Spinal cord (tissue), 4 donors: Measurements from ENCODE around the gene TMEM63B. TPM values are rescaled to one million over a fixed set of nuclear protein-coding genes. Genes with fewer than 3 reads are reported as not detected.

Experiments used
- polyA plus RNA-seq, 2 donors: library from polyadenylated mRNA; unstranded; fragments of 120-200 nt; gene quantifications; one replicate each; pipeline ENCODE4 v1.2.1, GENCODE V29; 2013; ENCODE audit not compliant: insufficient read length in 2 of 2
- total RNA-seq, 2 donors: library from RNA; depleted of rRNA in 1 of 2; stranded (reverse); fragments of 120-200 nt in 1 of 2; fragments of >200 nt in 1 of 2; gene quantifications; one replicate each; pipeline versions ENCODE4 v1.2.3 to v1.2.4, GENCODE V29; 2013 to 2014

The TMEM63B gene
- total and polyA plus RNA-seq, 4 donors = 29.2 to 104 (median 67.0) TPM

Other genes with a start within 250 kb of the TMEM63B start
- gene MRPL14, start 102 bp upstream of the TMEM63B start, total RNA-seq = 10 to 100 TPM; 32.1 to 53.1 TPM
- 10 to 100 TPM; 34.6 to 38.3 TPM for gene MRPL14, start 102 bp upstream of the TMEM63B start, polyA plus RNA-seq
- gene CAPN11, start 31.3 kb downstream of the TMEM63B start, total RNA-seq = under 1 TPM; 0.17 to 0.20 TPM
- gene CAPN11, start 31.3 kb downstream of the TMEM63B start, polyA plus RNA-seq = under 1 TPM in 1 of 2 donors, not detected in 1; 0.17 TPM
- gene MYMX, start 89.4 kb downstream of the TMEM63B start, total RNA-seq = under 1 TPM in 1 of 2 donors, not detected in 1; 0.22 TPM
- gene MYMX, start 89.4 kb downstream of the TMEM63B start, polyA plus RNA-seq = not detected
- 10 to 100 TPM; 16.1 to 17.5 TPM for gene SLC29A1, start 96.0 kb downstream of the TMEM63B start, total RNA-seq
- 10 to 100 TPM; 37.0 to 51.8 TPM for gene SLC29A1, start 96.0 kb downstream of the TMEM63B start, polyA plus RNA-seq
- gene HSP90AB1, start 119.5 kb downstream of the TMEM63B start, total RNA-seq = 100 to 1,000 TPM; 484 to 875 TPM
- 100 to 1,000 TPM; 793 to 863 TPM for gene HSP90AB1, start 119.5 kb downstream of the TMEM63B start, polyA plus RNA-seq
- 10 to 100 TPM; 39.3 to 53.7 TPM for gene SLC35B2, start 130.0 kb downstream of the TMEM63B start, total RNA-seq
- 10 to 100 TPM; 63.2 to 63.7 TPM for gene SLC35B2, start 130.0 kb downstream of the TMEM63B start, polyA plus RNA-seq
- 10 to 100 TPM in 1 of 2 donors, 1 to 10 TPM in 1; 3.5 to 10.9 TPM for gene NFKBIE, start 138.0 kb downstream of the TMEM63B start, total RNA-seq
- 10 to 100 TPM; 15.0 to 15.8 TPM for gene NFKBIE, start 138.0 kb downstream of the TMEM63B start, polyA plus RNA-seq
- gene TMEM151B, start 142.9 kb downstream of the TMEM63B start, total RNA-seq = 10 to 100 TPM in 1 of 2 donors, 1 to 10 TPM in 1; 9.3 to 18.0 TPM
- gene TMEM151B, start 142.9 kb downstream of the TMEM63B start, polyA plus RNA-seq = 10 to 100 TPM; 51.1 to 53.1 TPM
- gene AARS2, start 185.8 kb downstream of the TMEM63B start, total RNA-seq = 10 to 100 TPM; 11.5 to 18.3 TPM
- 10 to 100 TPM; 13.0 to 17.2 TPM for gene AARS2, start 185.8 kb downstream of the TMEM63B start, polyA plus RNA-seq
- gene SPATS1, start 215.1 kb downstream of the TMEM63B start, total RNA-seq = under 1 TPM; 0.30 to 0.88 TPM
- gene SPATS1, start 215.1 kb downstream of the TMEM63B start, polyA plus RNA-seq = under 1 TPM; 0.51 to 0.57 TPM